ENCODE results near the gene GIGYF1. TPM values are rescaled to one million over a fixed set of nuclear protein-coding genes. Genes with fewer than 3 reads are reported as not detected.

Gene GIGYF1
- total RNA-seq, 1 experiment from 2014 or later, result 47.4 TPM

- ChIA-PET POLR2A (ENCODE audit: low non-redundant PET) (no interaction called here), CTCF (interaction anchor here (0.6 kb wide), 1 partner anchor 517 kb away, joined by 5 read pairs; no protein-coding TSS in a partner anchor)
These were observed 53.3 kb downstream of the GIGYF1 start for GRCh38 chr7:100640517-100641440.

GRCh38 chr7:100639995-100640516 lies 54.0 kb downstream of the GIGYF1 start:
- Histone ChIP-seq H3K27ac (ENCODE audit: low read depth, low read length, poor library complexity, severe bottlenecking) (no peak overlapping the region), H3K27me3 (replicated peaks; ENCODE audit: insufficient read depth, low read depth, low read length, poor library complexity) (no peaks in the 10 kb centered on the region), H3K9me3 (ENCODE audit: low read depth, low read length, poor library complexity, severe bottlenecking) (no peaks in the 10 kb centered on the region), H3K4me3 (ENCODE audit: low read depth, low read length, poor library complexity, severe bottlenecking) (no peak overlapping the region), H3K4me1 (ENCODE audit: insufficient read depth, low read length, poor library complexity, severe bottlenecking) (no peaks in the 10 kb centered on the region), H3K36me3 (ENCODE audit: insufficient read depth, low read length, poor library complexity, severe bottlenecking) (no peaks in the 10 kb centered on the region)
- no TSS peak for BruUV-seq (replicated peaks)
- CTCF ChIA-PET, result interaction anchor here (0.6 to 0.7 kb wide), 2 partner anchors 517 to 564 kb away, joined by 5 to 6 read pairs; no protein-coding TSS in a partner anchor
- POLR2A ChIA-PET (ENCODE audit: low non-redundant PET), result no interaction called here
- intact Hi-C loops (cut with micrococcal nuclease; ENCODE audit: unreplicated experiment), result no loop called here
- TF ChIP-seq CTCF (conservative IDR thresholded peaks at IDR 0.05; ENCODE audit: low read depth, low read length), result no peak
- TF ChIP-seq EZH2 (IDR thresholded peaks at IDR 0.05; ENCODE audit: borderline replicate concordance, low read depth, low read length, poor library complexity, severe bottlenecking), result no peak
- no peak for DNase-seq (ENCODE audit: low spot score)

More at GRCh38 chr7:100640517-100641440, 53.3 kb downstream of the GIGYF1 start:
- Histone ChIP-seq H3K36me3 (ENCODE audit: insufficient read depth, low read length, poor library complexity, severe bottlenecking) (no peaks in the 10 kb centered on the region), H3K9me3 (ENCODE audit: low read depth, low read length, poor library complexity, severe bottlenecking) (no peaks in the 10 kb centered on the region), H3K4me1 (ENCODE audit: insufficient read depth, low read length, poor library complexity, severe bottlenecking) (no peaks in the 10 kb centered on the region), H3K4me3 (ENCODE audit: low read depth, low read length, poor library complexity, severe bottlenecking) (no peak overlapping the region), H3K27me3 (replicated peaks; ENCODE audit: insufficient read depth, low read depth, low read length, poor library complexity) (no peaks in the 10 kb centered on the region), H3K27ac (ENCODE audit: low read depth, low read length, poor library complexity, severe bottlenecking) (no peak overlapping the region)
- no TSS peak for BruUV-seq (replicated peaks)
- DNase-seq (ENCODE audit: low spot score), result no peak
- TF ChIP-seq EZH2 (IDR thresholded peaks at IDR 0.05; ENCODE audit: borderline replicate concordance, low read depth, low read length, poor library complexity, severe bottlenecking), result no peak
- TF ChIP-seq CTCF (conservative IDR thresholded peaks at IDR 0.05; ENCODE audit: low read depth, low read length), result no peak
- intact Hi-C loops (cut with micrococcal nuclease; ENCODE audit: unreplicated experiment), result no loop called here

- ChIA-PET CTCF (interaction anchor here (0.6 to 0.8 kb wide), 2 partner anchors 45 to 87 kb away, joined by 3 read pairs; no protein-coding TSS in a partner anchor), POLR2A (ENCODE audit: low non-redundant PET) (interaction anchor here (0.8 kb wide), 1 partner anchor 47 kb away, joined by 13 read pairs; no protein-coding TSS in a partner anchor)
- H3K9me3 ChIP-seq (ENCODE audit: low read depth, low read length, poor library complexity, severe bottlenecking), result no peaks in the 10 kb centered on the region
- peaks cover 8% of the 10 kb centered on the region for H3K27me3 ChIP-seq (replicated peaks; ENCODE audit: insufficient read depth, low read depth, low read length, poor library complexity)
- H3K27ac ChIP-seq (ENCODE audit: low read depth, low read length, poor library complexity, severe bottlenecking), result peak overlapping the region; percentile 15
- DNase-seq (ENCODE audit: low spot score), result peak; percentile 61
- H3K4me3 ChIP-seq (ENCODE audit: low read depth, low read length, poor library complexity, severe bottlenecking), result peak overlapping the region; percentile 48
- H3K36me3 ChIP-seq (ENCODE audit: insufficient read depth, low read length, poor library complexity, severe bottlenecking), result no peaks in the 10 kb centered on the region
- intact Hi-C loops (cut with micrococcal nuclease; ENCODE audit: unreplicated experiment), result loop anchor here (5.0 kb wide), 1 partner anchor 39 kb away; the partner anchor contains the start of gene GNB2
- TF ChIP-seq CTCF (conservative IDR thresholded peaks at IDR 0.05; ENCODE audit: low read depth, low read length), result peak; percentile 42; the same call in 1 of the 2 replicates
- no peak for TF ChIP-seq EZH2 (IDR thresholded peaks at IDR 0.05; ENCODE audit: borderline replicate concordance, low read depth, low read length, poor library complexity, severe bottlenecking)
- BruUV-seq (replicated peaks), result no TSS peak
- H3K4me1 ChIP-seq (ENCODE audit: insufficient read depth, low read length, poor library complexity, severe bottlenecking), result peaks cover 7% of the 10 kb centered on the region
These were observed 60.9 kb downstream of the GIGYF1 start for GRCh38 chr7:100632951-100633717.
